Measurements from ENCODE around the gene TUT4. TPM values are rescaled to one million over a fixed set of nuclear protein-coding genes. Genes with fewer than 3 reads are reported as not detected.

Gene TUT4
- total RNA-seq, 1 donor from 2014 or later = 78.5 TPM

- H3K27me3 Mint-ChIP-seq (ENCODE audit: unreplicated experiment) = no peaks in the 10 kb centered on the region
- H3K4me3 Mint-ChIP-seq (ENCODE audit: unreplicated experiment) = no peak overlapping the region
- H3K27ac Mint-ChIP-seq (ENCODE audit: unreplicated experiment) = no peak overlapping the region
- no peak for TF ChIP-seq CTCF (IDR thresholded peaks at IDR 0.05; ENCODE audit: unreplicated experiment)
- H3K4me1 Mint-ChIP-seq (ENCODE audit: unreplicated experiment) = no peaks in the 10 kb centered on the region
- H3K9me3 Mint-ChIP-seq (ENCODE audit: unreplicated experiment) = no peaks in the 10 kb centered on the region
- no peak for DNase-seq (ENCODE audit: low spot score)
- peaks cover 9% of the 10 kb centered on the region for H3K36me3 Mint-ChIP-seq (ENCODE audit: low read depth, unreplicated experiment)
Observed at GRCh38 chr1:52477876-52478275, 75.0 kb downstream of the TUT4 start.

DNA sequence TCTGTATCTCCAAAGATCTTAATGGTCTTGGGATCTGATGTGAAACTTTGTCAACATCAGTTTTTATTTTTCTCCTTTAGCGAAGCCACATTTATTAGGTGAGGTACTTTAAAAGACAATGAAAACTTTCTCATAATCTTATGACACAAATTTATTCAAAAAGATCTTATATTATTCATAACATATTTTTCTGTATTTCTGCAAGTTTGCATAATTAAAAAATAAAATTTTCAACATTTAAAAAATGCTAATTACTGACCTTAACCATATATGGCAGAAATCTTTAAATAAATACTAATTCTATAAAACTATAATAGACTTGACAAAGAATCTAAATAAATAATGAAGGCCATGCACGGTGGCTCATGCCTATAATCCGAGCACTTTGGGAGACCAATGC is 75.9 kb downstream of the TUT4 start:
- Mint-ChIP-seq H3K9me3 (ENCODE audit: unreplicated experiment) (no peaks in the 10 kb centered on the region), H3K27me3 (ENCODE audit: unreplicated experiment) (no peaks in the 10 kb centered on the region), H3K27ac (ENCODE audit: unreplicated experiment) (no peak overlapping the region), H3K4me3 (ENCODE audit: unreplicated experiment) (no peak overlapping the region), H3K36me3 (ENCODE audit: low read depth, unreplicated experiment) (peaks cover 9% of the 10 kb centered on the region), H3K4me1 (ENCODE audit: unreplicated experiment) (no peaks in the 10 kb centered on the region)
- TF ChIP-seq CTCF (IDR thresholded peaks at IDR 0.05; ENCODE audit: unreplicated experiment) = no peak
- DNase-seq (ENCODE audit: low spot score) = no peak

DNA sequence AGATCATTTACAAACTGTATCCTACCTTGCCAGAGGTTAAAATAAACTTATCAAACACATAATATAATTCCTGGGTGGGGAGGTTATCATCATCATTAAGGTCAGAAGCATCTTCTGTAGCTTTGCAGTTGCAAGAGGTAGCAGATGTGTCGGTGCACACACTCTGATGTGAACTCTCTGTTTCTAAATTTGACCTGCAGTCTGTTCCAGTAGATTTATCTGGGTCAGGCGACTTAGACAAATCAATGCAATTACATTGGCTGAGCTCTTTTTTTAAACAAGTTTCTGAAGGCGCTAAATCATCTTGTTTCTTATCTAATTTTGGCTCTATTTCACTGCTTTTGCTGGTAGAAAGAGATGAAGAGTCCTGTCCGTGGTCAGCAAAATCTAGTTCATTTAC is 78.1 kb downstream of the TUT4 start:
- Mint-ChIP-seq H3K27me3 (ENCODE audit: unreplicated experiment) (no peaks in the 10 kb centered on the region), H3K9me3 (ENCODE audit: unreplicated experiment) (no peaks in the 10 kb centered on the region)
- TF ChIP-seq CTCF (IDR thresholded peaks at IDR 0.05; ENCODE audit: unreplicated experiment) = no peak

GRCh38 chr1:52473039-52473438 is 79.9 kb downstream of the TUT4 start:
- Mint-ChIP-seq H3K4me3 (ENCODE audit: unreplicated experiment) (no peak overlapping the region), H3K4me1 (ENCODE audit: unreplicated experiment) (no peaks in the 10 kb centered on the region), H3K27ac (ENCODE audit: unreplicated experiment) (no peak overlapping the region), H3K9me3 (ENCODE audit: unreplicated experiment) (no peaks in the 10 kb centered on the region), H3K36me3 (ENCODE audit: low read depth, unreplicated experiment) (peaks cover 15% of the 10 kb centered on the region), H3K27me3 (ENCODE audit: unreplicated experiment) (no peaks in the 10 kb centered on the region)
- no peak for DNase-seq (ENCODE audit: low spot score)
- no peak for TF ChIP-seq CTCF (IDR thresholded peaks at IDR 0.05; ENCODE audit: unreplicated experiment)

More for the DNA sequence above, 78.1 kb downstream of the TUT4 start:
- H3K36me3 Mint-ChIP-seq (ENCODE audit: low read depth, unreplicated experiment) = peaks cover 13% of the 10 kb centered on the region
- no peaks in the 10 kb centered on the region for H3K4me1 Mint-ChIP-seq (ENCODE audit: unreplicated experiment)
- DNase-seq (ENCODE audit: low spot score) = no peak
- no peak overlapping the region for H3K27ac Mint-ChIP-seq (ENCODE audit: unreplicated experiment)
- H3K4me3 Mint-ChIP-seq (ENCODE audit: unreplicated experiment) = no peak overlapping the region

DNA sequence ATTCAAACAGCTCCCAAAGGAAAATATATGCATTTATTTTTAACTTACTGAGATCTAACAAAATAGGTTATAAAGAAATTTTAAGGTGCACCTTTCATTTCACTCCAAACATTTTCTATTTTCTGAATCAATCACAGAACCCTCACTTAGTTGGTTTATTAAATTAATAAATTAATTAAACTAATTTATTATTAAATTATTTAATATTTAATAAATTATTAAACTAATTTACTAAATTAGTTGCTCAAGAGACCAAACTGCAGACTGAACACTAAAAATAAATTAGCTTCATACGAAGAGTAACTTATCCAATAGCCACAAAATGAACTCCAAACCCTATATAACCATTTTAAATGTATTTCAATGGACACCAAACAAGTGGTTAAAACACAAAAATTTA is 80.5 kb downstream of the TUT4 start:
- H3K4me3 Mint-ChIP-seq (ENCODE audit: unreplicated experiment) = no peak overlapping the region
- H3K36me3 Mint-ChIP-seq (ENCODE audit: low read depth, unreplicated experiment) = peaks cover 17% of the 10 kb centered on the region
- no peaks in the 10 kb centered on the region for H3K4me1 Mint-ChIP-seq (ENCODE audit: unreplicated experiment)
- no peak for TF ChIP-seq CTCF (IDR thresholded peaks at IDR 0.05; ENCODE audit: unreplicated experiment)
- no peak for DNase-seq (ENCODE audit: low spot score)
- no peaks in the 10 kb centered on the region for H3K9me3 Mint-ChIP-seq (ENCODE audit: unreplicated experiment)
- no peaks in the 10 kb centered on the region for H3K27me3 Mint-ChIP-seq (ENCODE audit: unreplicated experiment)
- H3K27ac Mint-ChIP-seq (ENCODE audit: unreplicated experiment) = no peak overlapping the region
